RWPE1 (cell line): Measurements from ENCODE around the gene TNFAIP2.

Experiments used
- CTCF ChIA-PET: fragments of 350-600 bp; sonication (Branson Sonifier 250); formaldehyde crosslinking; extraction: SDS; loops from one replicate; lab custom pipeline; 2021; lab: Yijun Ruan, JAX
- POLR2A ChIA-PET: fragments of 400-600 bp; formaldehyde crosslinking; extraction: SDS; loops from one replicate; lab custom pipeline; 2020; ENCODE audit warnings: antibody characterized with exemption; ENCODE audit not compliant: low non-redundant PET; lab: Yijun Ruan, JAX
- DNase-seq: peaks from one replicate; pipeline ENCODE4 v3.0.0; 2012; ENCODE audit warnings: low spot score
- H3K27ac ChIP-seq: fragments of 450-650 bp; 2 replicates; pipeline ENCODE4 v1.5.1; 2017
- TF ChIP-seq, protein P1 (sequence below): fragments of 450-650 bp; conservative IDR thresholded peaks from 2 replicates; pipeline ENCODE4 v1.5.1; 2017; ENCODE audit warnings: low read depth, mild to moderate bottlenecking

TNFAIP2 gene

DNA sequence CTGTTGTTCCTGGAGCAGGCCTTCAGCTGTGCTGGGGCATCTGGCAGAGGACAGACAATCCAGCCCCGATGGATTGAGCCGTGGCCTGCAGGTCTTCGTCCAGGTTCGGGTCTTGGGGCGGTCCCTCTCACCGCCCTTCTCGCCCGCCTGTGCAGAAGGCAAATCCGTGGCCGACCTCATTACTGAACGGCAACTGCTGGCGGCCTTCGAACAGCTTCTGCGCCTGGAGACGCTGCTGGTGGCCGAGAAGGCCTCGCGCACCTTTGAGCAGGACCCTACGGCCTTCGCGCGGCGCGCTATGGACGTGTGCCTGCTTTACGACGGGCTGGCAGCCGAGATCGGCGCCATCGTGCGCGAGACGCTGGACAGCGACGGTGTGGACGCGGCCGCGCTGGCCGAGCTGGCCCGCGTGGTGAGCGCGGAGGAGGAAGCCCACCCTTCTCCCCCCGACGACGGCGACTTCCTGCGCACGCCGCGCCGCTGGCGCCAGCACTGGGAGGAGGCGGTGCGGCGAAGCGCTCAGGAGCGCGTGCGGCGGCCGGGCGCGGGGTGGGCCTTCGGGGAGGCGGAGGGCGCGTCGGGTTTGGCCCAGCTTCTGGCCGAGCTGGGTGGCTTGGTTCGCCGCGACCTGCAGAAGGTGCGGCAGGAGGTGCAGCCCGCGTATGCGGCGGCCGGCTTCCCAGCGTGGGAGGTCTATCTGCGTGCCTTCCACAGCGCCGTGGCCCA, 21.1 kb upstream of the TNFAIP2 start:
- TF ChIP-seq, protein P1, sequence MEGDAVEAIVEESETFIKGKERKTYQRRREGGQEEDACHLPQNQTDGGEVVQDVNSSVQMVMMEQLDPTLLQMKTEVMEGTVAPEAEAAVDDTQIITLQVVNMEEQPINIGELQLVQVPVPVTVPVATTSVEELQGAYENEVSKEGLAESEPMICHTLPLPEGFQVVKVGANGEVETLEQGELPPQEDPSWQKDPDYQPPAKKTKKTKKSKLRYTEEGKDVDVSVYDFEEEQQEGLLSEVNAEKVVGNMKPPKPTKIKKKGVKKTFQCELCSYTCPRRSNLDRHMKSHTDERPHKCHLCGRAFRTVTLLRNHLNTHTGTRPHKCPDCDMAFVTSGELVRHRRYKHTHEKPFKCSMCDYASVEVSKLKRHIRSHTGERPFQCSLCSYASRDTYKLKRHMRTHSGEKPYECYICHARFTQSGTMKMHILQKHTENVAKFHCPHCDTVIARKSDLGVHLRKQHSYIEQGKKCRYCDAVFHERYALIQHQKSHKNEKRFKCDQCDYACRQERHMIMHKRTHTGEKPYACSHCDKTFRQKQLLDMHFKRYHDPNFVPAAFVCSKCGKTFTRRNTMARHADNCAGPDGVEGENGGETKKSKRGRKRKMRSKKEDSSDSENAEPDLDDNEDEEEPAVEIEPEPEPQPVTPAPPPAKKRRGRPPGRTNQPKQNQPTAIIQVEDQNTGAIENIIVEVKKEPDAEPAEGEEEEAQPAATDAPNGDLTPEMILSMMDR: no peak
- no peak for DNase-seq
- no peak overlapping the region for H3K27ac ChIP-seq
- ChIA-PET POLR2A (interaction anchor here (0.6 kb wide), 2 partner anchors 79 to 456 kb away, joined by 3 to 5 read pairs; no protein-coding TSS in a partner anchor), CTCF (no interaction called here)

DNA sequence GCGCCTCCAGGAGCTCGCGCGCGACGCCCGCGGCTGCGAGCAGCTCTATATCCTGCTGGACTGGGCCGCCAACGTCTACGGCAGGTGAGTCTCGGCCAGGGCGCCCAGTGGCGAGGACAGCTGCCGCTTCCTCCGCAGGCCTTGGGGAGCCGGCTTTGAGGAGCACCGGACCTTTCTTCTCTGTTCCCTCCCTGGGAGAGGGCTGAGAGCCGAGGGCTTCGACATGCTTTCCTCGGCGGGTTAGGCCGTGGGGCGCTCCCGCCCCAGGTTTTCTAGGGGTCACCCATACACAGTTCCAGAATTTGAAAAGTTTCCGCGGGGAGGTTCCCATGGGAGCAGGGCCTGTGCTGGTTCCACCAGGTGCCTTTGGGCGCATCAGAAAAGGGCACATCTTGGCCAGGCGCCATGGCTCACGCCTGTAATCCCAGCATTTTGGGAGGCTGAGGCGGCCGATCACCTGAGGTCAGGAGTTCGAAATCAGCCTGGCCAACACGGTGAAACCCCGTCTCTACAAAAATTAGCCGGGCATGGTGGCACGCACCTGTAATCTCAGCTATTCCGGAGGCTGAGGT, 20.5 kb upstream of the TNFAIP2 start:
- no peak overlapping the region for H3K27ac ChIP-seq
- ChIA-PET CTCF (interaction anchor here (4.1 to 4.3 kb wide), 2 partner anchors 24 to 189 kb away, joined by 57 to 69 read pairs; partner anchors contain the start of gene TNFAIP2), POLR2A (no interaction called here)
- no peak for DNase-seq
- TF ChIP-seq, protein P1: no peak

DNA sequence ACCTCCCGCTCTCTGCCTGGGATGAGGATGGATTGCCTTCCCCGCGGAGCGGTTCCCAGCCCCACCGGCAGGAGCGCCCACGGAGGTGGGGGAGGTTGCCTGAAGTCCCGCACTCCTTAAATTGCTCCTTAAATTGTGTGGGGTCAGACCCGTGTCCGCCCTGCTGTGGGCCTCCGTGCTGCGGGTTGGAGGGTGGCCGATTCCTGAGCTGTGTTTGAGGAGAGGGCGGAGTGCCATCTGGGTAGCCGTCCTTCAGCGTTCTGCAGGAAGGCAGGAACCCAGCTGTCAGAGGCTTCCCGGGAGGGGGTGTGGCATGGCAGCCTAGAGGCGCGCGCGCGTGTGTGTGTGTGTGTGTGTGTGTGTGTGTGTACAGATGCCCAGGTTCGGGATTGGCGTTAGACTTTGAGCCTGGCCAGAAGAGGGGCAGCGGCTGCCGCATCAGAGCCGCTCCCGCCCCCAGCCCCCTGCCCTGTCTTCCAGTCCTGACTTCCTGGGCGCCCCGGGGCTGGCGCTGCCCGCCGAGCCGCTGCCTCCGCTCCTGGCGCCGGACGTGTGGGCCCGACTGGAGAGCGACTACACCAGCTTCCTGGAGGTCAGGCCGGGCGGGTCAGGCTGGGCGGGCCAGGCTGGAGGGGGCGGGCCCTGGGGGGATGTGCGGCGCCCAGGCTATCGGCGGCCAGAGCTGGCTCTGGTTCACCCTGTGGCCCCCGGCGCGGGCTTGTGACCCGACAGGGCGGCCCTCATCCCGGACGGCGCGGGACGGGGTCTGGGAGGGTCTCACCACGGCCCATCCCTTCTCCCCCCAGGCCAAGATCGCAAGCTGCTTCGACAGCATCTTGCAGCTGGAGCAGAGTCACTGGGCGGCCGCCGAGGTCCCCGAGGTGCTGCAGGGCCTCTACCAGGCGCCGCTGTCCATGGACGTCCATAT, 19.5 kb upstream of the TNFAIP2 start:
- TF ChIP-seq, protein P1: no peak; the same call in 1 of the 2 replicates
- no peak overlapping the region for H3K27ac ChIP-seq
- ChIA-PET CTCF (interaction anchor here (0.6 to 4.3 kb wide), 13 partner anchors 15 to 1561 kb away, joined by 3 to 69 read pairs (median 5); partner anchors contain the start of gene TNFAIP2), POLR2A (interaction anchor here (0.9 kb wide), 1 partner anchor 231 kb away, joined by 3 read pairs; the partner anchor contains the start of gene EIF5)
- DNase-seq: peak; percentile 52

DNA sequence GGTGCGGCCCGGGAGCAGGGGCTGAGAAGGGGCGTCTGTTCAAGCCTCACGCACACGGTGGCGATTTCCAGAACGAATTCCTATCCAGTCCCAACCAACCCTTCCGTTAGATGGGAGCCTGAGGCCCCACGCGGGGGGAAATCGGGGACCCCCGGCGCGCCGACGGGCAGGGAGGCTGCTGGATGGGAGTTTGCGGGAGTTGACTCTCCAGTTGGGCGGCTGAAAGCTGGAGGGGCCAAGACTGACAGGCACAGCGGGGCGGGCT, 18.9 kb upstream of the TNFAIP2 start:
- DNase-seq: no peak
- TF ChIP-seq, protein P1: no peak
- no peak overlapping the region for H3K27ac ChIP-seq
- POLR2A ChIA-PET: interaction anchor here (0.6 to 0.9 kb wide), 2 partner anchors 230 to 1140 kb away, joined by 3 to 5 read pairs; partner anchors contain the start of gene EIF5
- CTCF ChIA-PET: interaction anchor here (0.5 to 4.3 kb wide), 32 partner anchors 8 to 396 kb away, joined by 3 to 69 read pairs (median 4); partner anchors contain the start of genes EXOC3L4 and TNFAIP2

DNA sequence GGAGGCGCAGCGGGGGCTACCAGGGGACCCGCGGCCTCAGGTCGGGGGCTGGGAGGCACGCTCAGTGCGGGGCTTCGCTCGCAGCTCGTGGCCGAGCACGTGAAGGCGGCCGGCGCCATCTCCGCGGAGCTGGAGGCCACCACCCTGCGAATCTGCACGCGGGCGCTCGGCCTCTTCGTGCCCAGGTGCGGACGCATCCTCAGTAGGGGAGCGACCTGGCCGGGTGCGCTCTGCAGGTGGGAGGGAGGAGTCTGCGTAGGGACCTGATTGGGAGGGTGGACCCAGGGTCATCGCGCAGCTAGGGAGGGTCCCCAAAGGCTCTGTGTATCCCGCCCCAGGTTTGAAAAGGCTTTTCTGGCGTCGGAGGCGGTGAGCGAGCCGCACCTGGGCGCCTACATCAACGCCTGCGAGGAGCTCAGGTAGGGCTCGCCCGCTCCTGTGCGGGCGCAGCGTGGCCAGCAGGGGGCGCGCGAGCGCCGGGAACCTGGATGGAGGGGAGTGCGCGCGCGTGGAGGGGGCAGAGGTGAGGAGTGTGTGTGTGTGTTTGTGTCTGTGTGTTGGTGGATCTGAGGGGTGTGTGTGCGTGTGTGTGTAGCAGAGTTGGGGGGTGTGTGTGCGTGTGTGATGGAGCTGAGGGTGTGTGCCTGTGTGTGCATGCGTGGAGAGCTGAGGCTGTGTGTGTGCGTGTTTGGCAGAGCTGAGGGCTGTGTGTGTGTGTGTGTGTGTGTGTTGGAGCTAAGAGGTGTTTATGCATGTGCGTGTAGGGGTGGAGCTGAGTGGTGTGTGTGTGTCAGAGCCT, 18.4 kb upstream of the TNFAIP2 start:
- TF ChIP-seq, protein P1: peak; percentile 96
- ChIA-PET CTCF (interaction anchor here (0.5 to 4.3 kb wide), 46 partner anchors 8 to 548 kb away, joined by 3 to 69 read pairs (median 4); partner anchors contain the start of genes EXOC3L4, LBHD2 and TNFAIP2), POLR2A (interaction anchor here (0.5 to 0.6 kb wide), 2 partner anchors 179 to 1140 kb away, joined by 3 to 5 read pairs; no protein-coding TSS in a partner anchor)
- peak overlapping the region; percentile 26; the same call in 1 of the 2 replicates for H3K27ac ChIP-seq
- DNase-seq: peak; percentile 75
